Parathyroid adenoma (tissue), 2 donors: ENCODE data around the gene NTRK3.

Experiments
- H2AFZ ChIP-seq: fragments of 300-600 bp; sonication (generic); one replicate; pipeline ENCODE4 v1.7.0; 2017; ENCODE audit warnings: antibody characterized with exemption, mild to moderate bottlenecking
- H3K27ac ChIP-seq: fragments of 300-600 bp; sonication (generic); one replicate; pipeline ENCODE4 v1.7.0; 2017
- H3K27me3 ChIP-seq: fragments of 300-600 bp; sonication (generic); one replicate; pipeline ENCODE4 v1.7.0; 2017; ENCODE audit warnings: low read length; ENCODE audit not compliant: control insufficient read depth, insufficient read depth
- H3K36me3 ChIP-seq: fragments of 300-600 bp; sonication (generic); one replicate; pipeline ENCODE4 v1.7.0; 2017; ENCODE audit warnings: low read length; ENCODE audit not compliant: control insufficient read depth, insufficient read depth
- H3K4me1 ChIP-seq: fragments of 300-600 bp; sonication (generic); one replicate; pipeline ENCODE4 v1.7.0; 2017; ENCODE audit warnings: control low read depth
- H3K4me2 ChIP-seq: fragments of 300-600 bp; sonication (generic); one replicate; pipeline ENCODE4 v1.7.0; 2017; ENCODE audit warnings: low read length
- H3K4me3 ChIP-seq: fragments of 300-600 bp; sonication (generic); one replicate; pipeline ENCODE4 v1.7.0; 2017; ENCODE audit warnings: low read depth, low read length
- H3K79me2 ChIP-seq: fragments of 300-600 bp; sonication (generic); one replicate; pipeline ENCODE4 v1.7.0; 2017; ENCODE audit warnings: control low read depth
- H3K9ac ChIP-seq: fragments of 300-600 bp; sonication (generic); one replicate; pipeline ENCODE4 v1.7.0; 2017; ENCODE audit warnings: mild to moderate bottlenecking
- H3K9me3 ChIP-seq: fragments of 300-600 bp; sonication (generic); one replicate; pipeline ENCODE4 v1.7.0; 2017; ENCODE audit warnings: low read length; ENCODE audit not compliant: control insufficient read depth
- TF ChIP-seq, protein P1 (sequence below): fragments of 300-600 bp; sonication (generic); IDR thresholded peaks from one replicate; pipeline ENCODE4 v1.7.0; 2017; ENCODE audit warnings: antibody characterized with exemption, mild to moderate bottlenecking
- donor health status: primary hyperparathyroidism.

Gene NTRK3

GRCh38 chr15:88106074-88106473 lies 150.5 kb downstream of the NTRK3 start:
- no peaks in the 10 kb centered on the region for H3K9me3 ChIP-seq
- no peak overlapping the region for H3K9ac ChIP-seq
- no peak overlapping the region for H3K4me3 ChIP-seq
- no peaks in the 10 kb centered on the region for H3K79me2 ChIP-seq
- no peak overlapping the region for H3K4me2 ChIP-seq
- TF ChIP-seq, protein P1, sequence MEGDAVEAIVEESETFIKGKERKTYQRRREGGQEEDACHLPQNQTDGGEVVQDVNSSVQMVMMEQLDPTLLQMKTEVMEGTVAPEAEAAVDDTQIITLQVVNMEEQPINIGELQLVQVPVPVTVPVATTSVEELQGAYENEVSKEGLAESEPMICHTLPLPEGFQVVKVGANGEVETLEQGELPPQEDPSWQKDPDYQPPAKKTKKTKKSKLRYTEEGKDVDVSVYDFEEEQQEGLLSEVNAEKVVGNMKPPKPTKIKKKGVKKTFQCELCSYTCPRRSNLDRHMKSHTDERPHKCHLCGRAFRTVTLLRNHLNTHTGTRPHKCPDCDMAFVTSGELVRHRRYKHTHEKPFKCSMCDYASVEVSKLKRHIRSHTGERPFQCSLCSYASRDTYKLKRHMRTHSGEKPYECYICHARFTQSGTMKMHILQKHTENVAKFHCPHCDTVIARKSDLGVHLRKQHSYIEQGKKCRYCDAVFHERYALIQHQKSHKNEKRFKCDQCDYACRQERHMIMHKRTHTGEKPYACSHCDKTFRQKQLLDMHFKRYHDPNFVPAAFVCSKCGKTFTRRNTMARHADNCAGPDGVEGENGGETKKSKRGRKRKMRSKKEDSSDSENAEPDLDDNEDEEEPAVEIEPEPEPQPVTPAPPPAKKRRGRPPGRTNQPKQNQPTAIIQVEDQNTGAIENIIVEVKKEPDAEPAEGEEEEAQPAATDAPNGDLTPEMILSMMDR = no peak
- H3K27me3 ChIP-seq = no peaks in the 10 kb centered on the region
- no peaks in the 10 kb centered on the region for H3K4me1 ChIP-seq
- no peaks in the 10 kb centered on the region for H3K36me3 ChIP-seq
- no peak overlapping the region for H2AFZ ChIP-seq
- no peak overlapping the region for H3K27ac ChIP-seq

GRCh38 chr15:88104357-88104756 lies 152.2 kb downstream of the NTRK3 start:
- H3K79me2 ChIP-seq = no peaks in the 10 kb centered on the region
- H3K4me1 ChIP-seq = no peaks in the 10 kb centered on the region
- no peaks in the 10 kb centered on the region for H3K9me3 ChIP-seq
- H3K27ac ChIP-seq = no peak overlapping the region
- H3K27me3 ChIP-seq = no peaks in the 10 kb centered on the region
- no peak overlapping the region for H3K4me3 ChIP-seq
- H3K36me3 ChIP-seq = no peaks in the 10 kb centered on the region
- H3K4me2 ChIP-seq = no peak overlapping the region
- no peak overlapping the region for H3K9ac ChIP-seq
- H2AFZ ChIP-seq = no peak overlapping the region
- TF ChIP-seq, protein P1 = no peak

- H3K9me3 ChIP-seq = no peaks in the 10 kb centered on the region
- no peak overlapping the region for H2AFZ ChIP-seq
- H3K27me3 ChIP-seq = no peaks in the 10 kb centered on the region
- no peaks in the 10 kb centered on the region for H3K36me3 ChIP-seq
- H3K27ac ChIP-seq = no peak overlapping the region
- H3K4me1 ChIP-seq = no peaks in the 10 kb centered on the region
- TF ChIP-seq, protein P1 = no peak
- H3K4me3 ChIP-seq = no peak overlapping the region
- no peak overlapping the region for H3K4me2 ChIP-seq
- no peak overlapping the region for H3K9ac ChIP-seq
- no peaks in the 10 kb centered on the region for H3K79me2 ChIP-seq
These were observed 156.4 kb downstream of the NTRK3 start for GRCh38 chr15:88100181-88100580.

GRCh38 chr15:88098361-88098760 lies 158.2 kb downstream of the NTRK3 start:
- H3K27ac ChIP-seq = no peak overlapping the region
- no peaks in the 10 kb centered on the region for H3K9me3 ChIP-seq
- no peaks in the 10 kb centered on the region for H3K27me3 ChIP-seq
- no peaks in the 10 kb centered on the region for H3K79me2 ChIP-seq
- no peaks in the 10 kb centered on the region for H3K4me1 ChIP-seq
- H3K36me3 ChIP-seq = no peaks in the 10 kb centered on the region
- H3K9ac ChIP-seq = no peak overlapping the region
- no peak overlapping the region for H3K4me2 ChIP-seq
- no peak overlapping the region for H3K4me3 ChIP-seq
- TF ChIP-seq, protein P1 = no peak
- H2AFZ ChIP-seq = no peak overlapping the region

GRCh38 chr15:88091444-88092016 lies 165.0 kb downstream of the NTRK3 start:
- Histone ChIP-seq H3K4me1 (no peaks in the 10 kb centered on the region), H3K27me3 (no peaks in the 10 kb centered on the region), H3K79me2 (no peaks in the 10 kb centered on the region), H3K4me2 (no peak overlapping the region), H3K9me3 (no peaks in the 10 kb centered on the region), H3K27ac (no peak overlapping the region), H3K4me3 (no peak overlapping the region), H3K9ac (no peak overlapping the region), H3K36me3 (no peaks in the 10 kb centered on the region), H2AFZ (no peak overlapping the region)
- TF ChIP-seq, protein P1 = no peak
